Prostate gland (tissue), 2 donors: ENCODE measurements around the gene TMEM135. TPM values are rescaled to one million over a fixed set of nuclear protein-coding genes. Genes with fewer than 3 reads are reported as not detected.

Experiments
- DNase-seq: peaks from one replicate; pipeline ENCODE4 v3.0.0-alpha.2; 2019; ENCODE audit warnings: low spot score
- H3K27ac ChIP-seq, 2 donors: fragments of 200-600 bp; sonication (generic); 2 replicates each; pipeline ENCODE4 v1.5.1; 2017 to 2019
- H3K27me3 ChIP-seq: fragments of 200-600 bp; sonication (generic); replicated peaks from 2 replicates; pipeline ENCODE4 v1.5.1; 2019; ENCODE audit not compliant: insufficient read depth
- H3K36me3 ChIP-seq, 2 donors: fragments of 200-600 bp; sonication (generic); 1 replicate in 1 of 2; 2 replicates in 1 of 2; pipeline versions ENCODE4 v1.5.1 to v1.8.1; 2017 to 2019
- H3K4me1 ChIP-seq: fragments of 200-600 bp; sonication (generic); replicated peaks from 2 replicates; pipeline ENCODE4 v1.5.1; 2019
- H3K4me3 ChIP-seq, 2 donors: fragments of 200-600 bp; sonication (generic); 2 replicates each; pipeline ENCODE4 v1.5.1; 2017 to 2019
- H3K9me3 ChIP-seq: fragments of 200-600 bp; sonication (generic); 2 replicates; pipeline ENCODE4 v1.5.1; 2017
- POLR2A ChIP-seq: fragments of 450-650 bp; IDR thresholded peaks from one replicate; pipeline ENCODE4 v1.6.1; 2016; ENCODE audit warnings: antibody characterized with exemption, mild to moderate bottlenecking
- POLR2AphosphoS5 ChIP-seq: sonication (generic); formaldehyde crosslinking; IDR thresholded peaks from one replicate; pipeline ENCODE4 v1.6.1; 2017; ENCODE audit warnings: antibody characterized with exemption
- WGBS: methylation state at CpG from one replicate; pipeline ENCODE4 v1.1.5; 2018; 5-methylcytosine and 5-hydroxymethylcytosine counted together
- intact Hi-C: fragments of 100-400 bp; cut with DNase I; formaldehyde crosslinking; loops from one replicate; pipeline ENCODE4 v1.14.2; 2022
- total RNA-seq, 2 donors: library from RNA; depleted of rRNA; stranded (reverse); fragments of >200 nt; gene quantifications; one replicate each; pipeline ENCODE4 v1.1.0, GENCODE V29; 2016
- TF ChIP-seq, protein P1 (sequence below), 4 experiments: fragments of 200-600 bp in 2 of 4; fragments of 450-650 bp in 2 of 4; sonication (generic) in 2 of 4; IDR thresholded peaks; 1 replicate in 3 of 4; 2 replicates in 1 of 4; pipeline ENCODE4 v1.5.1; 2016 to 2019; ENCODE audit warnings: antibody characterized with exemption in 4 of 4, mild to moderate bottlenecking in 2 of 4, moderate library complexity in 2 of 4

The TMEM135 gene
- total RNA-seq, 2 donors from 2014 or later, result 22.3 to 42.1 TPM

DNA sequence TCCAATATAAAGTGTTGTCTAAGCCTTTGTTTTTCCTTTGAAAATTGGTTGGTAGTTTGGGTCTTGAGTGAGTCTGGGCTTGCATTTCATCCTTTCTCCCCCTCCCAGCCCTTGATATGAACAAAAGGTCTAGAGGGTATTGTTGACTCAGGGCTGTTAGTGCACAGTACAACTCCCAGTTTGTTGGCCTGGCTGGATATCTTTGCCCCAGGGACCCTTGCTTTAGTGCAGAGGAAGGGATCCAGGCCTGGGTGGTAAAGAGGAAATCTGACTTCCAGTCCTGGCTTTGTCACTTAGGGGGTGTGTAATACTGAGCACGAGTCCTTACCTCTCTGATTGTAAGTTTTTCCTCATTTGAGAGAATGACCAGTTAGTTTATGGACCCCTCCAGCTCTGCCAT, 330.4 kb downstream of the TMEM135 start:
- no peaks in the 10 kb centered on the region for H3K36me3 ChIP-seq
- no peak overlapping the region for H3K27ac ChIP-seq
- H3K9me3 ChIP-seq, result no peaks in the 10 kb centered on the region
- no peaks in the 10 kb centered on the region for H3K4me1 ChIP-seq
- 72% methylated on average over 1 of the region's 1 CpG for WGBS
- DNase-seq, result no peak
- TF ChIP-seq, protein P1, sequence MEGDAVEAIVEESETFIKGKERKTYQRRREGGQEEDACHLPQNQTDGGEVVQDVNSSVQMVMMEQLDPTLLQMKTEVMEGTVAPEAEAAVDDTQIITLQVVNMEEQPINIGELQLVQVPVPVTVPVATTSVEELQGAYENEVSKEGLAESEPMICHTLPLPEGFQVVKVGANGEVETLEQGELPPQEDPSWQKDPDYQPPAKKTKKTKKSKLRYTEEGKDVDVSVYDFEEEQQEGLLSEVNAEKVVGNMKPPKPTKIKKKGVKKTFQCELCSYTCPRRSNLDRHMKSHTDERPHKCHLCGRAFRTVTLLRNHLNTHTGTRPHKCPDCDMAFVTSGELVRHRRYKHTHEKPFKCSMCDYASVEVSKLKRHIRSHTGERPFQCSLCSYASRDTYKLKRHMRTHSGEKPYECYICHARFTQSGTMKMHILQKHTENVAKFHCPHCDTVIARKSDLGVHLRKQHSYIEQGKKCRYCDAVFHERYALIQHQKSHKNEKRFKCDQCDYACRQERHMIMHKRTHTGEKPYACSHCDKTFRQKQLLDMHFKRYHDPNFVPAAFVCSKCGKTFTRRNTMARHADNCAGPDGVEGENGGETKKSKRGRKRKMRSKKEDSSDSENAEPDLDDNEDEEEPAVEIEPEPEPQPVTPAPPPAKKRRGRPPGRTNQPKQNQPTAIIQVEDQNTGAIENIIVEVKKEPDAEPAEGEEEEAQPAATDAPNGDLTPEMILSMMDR (IDR thresholded peaks at IDR 0.05), result no peak
- no peak for TF ChIP-seq POLR2A
- H3K4me3 ChIP-seq, result no peak overlapping the region
- intact Hi-C loops, result no loop called here
- no peaks in the 10 kb centered on the region for H3K27me3 ChIP-seq

DNA sequence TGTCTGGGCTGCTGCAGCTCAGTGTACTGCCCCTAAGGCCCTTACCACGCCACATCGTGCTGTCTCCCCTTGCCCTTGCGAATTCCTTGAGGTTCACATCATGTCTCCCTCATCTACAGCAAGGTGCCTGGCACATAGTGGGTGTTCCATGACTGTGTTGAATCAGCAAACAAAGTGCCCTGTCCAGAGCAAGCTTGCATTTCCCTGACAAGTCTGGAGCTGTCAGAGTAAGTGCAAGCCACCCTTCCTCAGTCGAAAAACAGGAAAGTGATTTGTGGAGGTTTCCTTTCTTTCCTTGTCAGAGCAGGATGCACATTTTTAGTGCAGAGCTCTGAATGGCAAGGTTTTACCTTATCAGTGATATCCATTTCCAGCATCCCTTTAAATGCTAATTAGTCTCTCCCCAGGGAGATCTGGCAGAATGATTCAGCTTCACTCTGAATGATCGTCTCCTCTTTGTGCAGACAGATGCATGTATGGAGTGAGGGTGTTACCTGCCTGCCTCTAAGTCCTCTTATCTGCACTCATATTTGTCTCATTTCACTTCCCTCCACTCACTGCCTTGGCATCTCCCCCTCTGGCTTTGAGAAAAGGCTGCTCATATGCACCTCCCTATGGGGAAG, 331.2 kb downstream of the TMEM135 start:
- Histone ChIP-seq H3K36me3 (no peaks in the 10 kb centered on the region), H3K9me3 (no peaks in the 10 kb centered on the region), H3K27ac (no peak overlapping the region), H3K4me1 (no peaks in the 10 kb centered on the region), H3K27me3 (no peaks in the 10 kb centered on the region), H3K4me3 (no peak overlapping the region)
- 59% methylated on average over 5 of the region's 5 CpGs for WGBS
- intact Hi-C loops, result no loop called here
- DNase-seq, result no peak
- TF ChIP-seq, protein P1 (IDR thresholded peaks at IDR 0.05), result no peak
- TF ChIP-seq POLR2AphosphoS5, result no peak
- TF ChIP-seq POLR2A, result no peak

DNA sequence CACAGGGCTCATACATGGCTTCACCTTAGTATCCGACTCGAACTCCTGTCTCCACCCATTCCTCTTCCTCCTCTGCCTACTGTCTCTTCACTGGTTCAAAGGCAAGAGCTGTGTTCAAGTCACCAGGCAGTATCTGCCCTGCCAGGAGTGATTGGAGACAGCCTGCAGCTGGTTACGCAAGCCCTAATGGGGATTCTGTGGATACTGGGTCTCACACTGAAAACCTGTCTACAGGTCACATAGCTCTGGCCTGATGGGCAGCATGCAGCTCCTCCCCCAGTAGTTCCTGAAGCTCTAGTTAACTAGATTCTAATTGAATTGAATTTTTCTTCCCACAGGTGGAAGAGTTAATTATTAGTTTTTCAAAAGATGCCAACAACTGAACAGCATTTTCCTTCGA, 332.2 kb downstream of the TMEM135 start:
- H3K27me3 ChIP-seq, result no peaks in the 10 kb centered on the region

DNA sequence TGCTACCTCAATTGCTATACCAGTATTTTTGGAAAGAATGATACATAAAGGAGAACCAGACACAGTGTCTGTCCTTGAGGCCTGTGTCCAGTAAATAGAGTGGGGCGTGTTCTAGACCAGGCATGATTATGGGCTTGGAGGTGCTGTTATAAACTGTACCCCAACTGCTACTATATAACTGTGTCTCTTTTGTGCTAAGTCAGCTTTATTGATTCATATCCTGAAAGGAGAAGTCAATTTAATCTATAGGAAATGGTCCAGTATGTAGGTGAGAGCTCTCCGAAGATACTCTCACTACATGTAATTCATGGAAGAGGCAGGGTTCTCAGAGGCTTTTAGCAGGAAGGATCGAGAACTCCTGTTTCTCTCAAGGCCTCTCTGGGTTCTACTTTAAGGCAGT, 334.3 kb downstream of the TMEM135 start:
- WGBS, result 95% methylated on average over 3 of the region's 3 CpGs
- no peaks in the 10 kb centered on the region for H3K9me3 ChIP-seq

More for the DNA sequence above, 332.2 kb downstream of the TMEM135 start:
- no peaks in the 10 kb centered on the region for H3K36me3 ChIP-seq
- no peak overlapping the region for H3K4me3 ChIP-seq
- no peak for DNase-seq
- TF ChIP-seq POLR2A (no peak), POLR2AphosphoS5 (no peak)
- TF ChIP-seq, protein P1 (IDR thresholded peaks at IDR 0.05), result no peak
- intact Hi-C loops, result no loop called here
- H3K9me3 ChIP-seq, result no peaks in the 10 kb centered on the region
- H3K27ac ChIP-seq, result no peak overlapping the region
- H3K4me1 ChIP-seq, result no peaks in the 10 kb centered on the region
- 94% methylated on average over 4 of the region's 4 CpGs for WGBS

More for the DNA sequence above, 334.3 kb downstream of the TMEM135 start:
- Histone ChIP-seq H3K27ac (no peak overlapping the region), H3K4me3 (no peak overlapping the region), H3K36me3 (no peaks in the 10 kb centered on the region), H3K27me3 (no peaks in the 10 kb centered on the region), H3K4me1 (no peaks in the 10 kb centered on the region)
- DNase-seq, result no peak
- intact Hi-C loops, result no loop called here
- TF ChIP-seq POLR2A, result no peak
- TF ChIP-seq, protein P1 (IDR thresholded peaks at IDR 0.05), result no peak

Other genes starting within 250 kb of the TMEM135 start
- gene PRSS23, start 237.4 kb upstream of the TMEM135 start, total RNA-seq, result 100 to 1,000 TPM in 1 of 2 donors, 10 to 100 TPM in 1; 43.2 to 167 TPM
- 10 to 100 TPM; 34.3 to 38.3 TPM for gene FZD4, start 82.5 kb upstream of the TMEM135 start, total RNA-seq